ENCODE results near the gene ARHGAP9.

GRCh38 chr12:57430112-57430930, 49.3 kb downstream of the ARHGAP9 start:
- TF ChIP-seq CTCF (IDR thresholded peaks at IDR 0.05) (peak in 2 of 5 experiments; percentile 4 to 8), EP300 (IDR thresholded peaks at IDR 0.05) (no peak)

Measured in tibial nerve (tissue), 4 donors.